ENCODE data around the gene CMTM3. TPM values are rescaled to one million over a fixed set of nuclear protein-coding genes. Genes with fewer than 3 reads are reported as not detected.

CMTM3 gene
- total RNA-seq, 1 experiment from 2014 or later: 4.3 TPM

GRCh38 chr16:66634527-66635196 is 30.2 kb downstream of the CMTM3 start:
- H3K4me3 Mint-ChIP-seq (ENCODE audit: unreplicated experiment): no peak overlapping the region
- TF ChIP-seq, protein P1, sequence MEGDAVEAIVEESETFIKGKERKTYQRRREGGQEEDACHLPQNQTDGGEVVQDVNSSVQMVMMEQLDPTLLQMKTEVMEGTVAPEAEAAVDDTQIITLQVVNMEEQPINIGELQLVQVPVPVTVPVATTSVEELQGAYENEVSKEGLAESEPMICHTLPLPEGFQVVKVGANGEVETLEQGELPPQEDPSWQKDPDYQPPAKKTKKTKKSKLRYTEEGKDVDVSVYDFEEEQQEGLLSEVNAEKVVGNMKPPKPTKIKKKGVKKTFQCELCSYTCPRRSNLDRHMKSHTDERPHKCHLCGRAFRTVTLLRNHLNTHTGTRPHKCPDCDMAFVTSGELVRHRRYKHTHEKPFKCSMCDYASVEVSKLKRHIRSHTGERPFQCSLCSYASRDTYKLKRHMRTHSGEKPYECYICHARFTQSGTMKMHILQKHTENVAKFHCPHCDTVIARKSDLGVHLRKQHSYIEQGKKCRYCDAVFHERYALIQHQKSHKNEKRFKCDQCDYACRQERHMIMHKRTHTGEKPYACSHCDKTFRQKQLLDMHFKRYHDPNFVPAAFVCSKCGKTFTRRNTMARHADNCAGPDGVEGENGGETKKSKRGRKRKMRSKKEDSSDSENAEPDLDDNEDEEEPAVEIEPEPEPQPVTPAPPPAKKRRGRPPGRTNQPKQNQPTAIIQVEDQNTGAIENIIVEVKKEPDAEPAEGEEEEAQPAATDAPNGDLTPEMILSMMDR (IDR thresholded peaks at IDR 0.05; ENCODE audit: unreplicated experiment): no peak
- no peaks in the 10 kb centered on the region for H3K27me3 Mint-ChIP-seq (ENCODE audit: insufficient read depth, unreplicated experiment)
- peak overlapping the region; percentile 27 for H3K27ac Mint-ChIP-seq (ENCODE audit: low read depth, unreplicated experiment)
- ChIA-PET POLR2A (interaction anchor here (0.6 to 1.3 kb wide), 2 partner anchors 10 to 15 kb away, joined by 3 read pairs; no protein-coding TSS in a partner anchor), CTCF (interaction anchor here (0.6 to 3.3 kb wide), 8 partner anchors 16 to 1411 kb away, joined by 3 to 15 read pairs (median 4); partner anchors contain the start of gene NAE1)
- peaks cover 27% of the 10 kb centered on the region for H3K36me3 Mint-ChIP-seq (ENCODE audit: insufficient read depth, unreplicated experiment)
- no TSS peak for BruUV-seq (replicated peaks)
- peaks cover 18% of the 10 kb centered on the region for H3K4me1 Mint-ChIP-seq (ENCODE audit: insufficient read depth, unreplicated experiment)
- intact Hi-C loops (cut with micrococcal nuclease): no loop called here
- no peak for DNase-seq (ENCODE audit: unreplicated experiment)
- H3K9me3 Mint-ChIP-seq (ENCODE audit: unreplicated experiment): no peaks in the 10 kb centered on the region

GRCh38 chr16:66635406-66635805 is 30.9 kb downstream of the CMTM3 start:
- Mint-ChIP-seq H3K9me3 (ENCODE audit: unreplicated experiment) (no peaks in the 10 kb centered on the region), H3K27me3 (ENCODE audit: insufficient read depth, unreplicated experiment) (no peaks in the 10 kb centered on the region), H3K36me3 (ENCODE audit: insufficient read depth, unreplicated experiment) (peaks cover 27% of the 10 kb centered on the region), H3K27ac (ENCODE audit: low read depth, unreplicated experiment) (no peak overlapping the region), H3K4me3 (ENCODE audit: unreplicated experiment) (no peak overlapping the region), H3K4me1 (ENCODE audit: insufficient read depth, unreplicated experiment) (peaks cover 18% of the 10 kb centered on the region)
- ChIA-PET CTCF (interaction anchor here (0.7 to 3.3 kb wide), 5 partner anchors 16 to 195 kb away, joined by 3 to 15 read pairs (median 5); partner anchors contain the start of gene NAE1), POLR2A (interaction anchor here (0.6 to 1.3 kb wide), 2 partner anchors 11 to 16 kb away, joined by 3 read pairs; no protein-coding TSS in a partner anchor)
- BruUV-seq (replicated peaks): no TSS peak
- intact Hi-C loops (cut with micrococcal nuclease): no loop called here
- TF ChIP-seq, protein P1 (IDR thresholded peaks at IDR 0.05; ENCODE audit: unreplicated experiment): no peak
- DNase-seq (ENCODE audit: unreplicated experiment): no peak

DNA sequence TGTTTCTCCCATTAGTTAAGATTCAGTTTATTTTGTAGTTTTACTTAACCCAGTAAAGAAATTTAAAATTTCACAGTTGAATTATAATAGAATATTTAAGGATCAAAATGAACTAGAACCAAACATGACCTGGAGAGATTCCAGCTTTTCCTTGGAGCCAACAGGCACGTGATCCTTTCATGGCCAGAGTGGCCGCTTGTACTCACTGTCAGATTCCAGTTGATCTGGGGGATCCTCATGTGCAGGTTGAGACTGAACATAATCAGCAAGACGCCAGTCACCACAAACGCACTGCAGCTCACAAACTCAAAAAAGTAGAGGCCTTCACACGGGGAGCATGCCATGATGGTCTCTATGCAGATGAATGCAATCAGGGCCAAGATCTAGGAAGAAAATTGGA is 31.7 kb downstream of the CMTM3 start:
- TF ChIP-seq, protein P1 (IDR thresholded peaks at IDR 0.05; ENCODE audit: unreplicated experiment): no peak
- CTCF ChIA-PET: interaction anchor here (0.6 to 3.3 kb wide), 5 partner anchors 15 to 194 kb away, joined by 3 to 15 read pairs (median 5); partner anchors contain the start of gene NAE1
- POLR2A ChIA-PET: interaction anchor here (1.3 kb wide), 1 partner anchor 16 kb away, joined by 3 read pairs; no protein-coding TSS in a partner anchor
- intact Hi-C loops (cut with micrococcal nuclease): no loop called here
- H3K27ac Mint-ChIP-seq (ENCODE audit: low read depth, unreplicated experiment): peak overlapping the region; percentile 50
- no TSS peak for BruUV-seq (replicated peaks)
- H3K4me1 Mint-ChIP-seq (ENCODE audit: insufficient read depth, unreplicated experiment): peaks cover 18% of the 10 kb centered on the region
- H3K27me3 Mint-ChIP-seq (ENCODE audit: insufficient read depth, unreplicated experiment): no peaks in the 10 kb centered on the region
- H3K9me3 Mint-ChIP-seq (ENCODE audit: unreplicated experiment): no peaks in the 10 kb centered on the region
- H3K4me3 Mint-ChIP-seq (ENCODE audit: unreplicated experiment): no peak overlapping the region
- DNase-seq (ENCODE audit: unreplicated experiment): no peak
- H3K36me3 Mint-ChIP-seq (ENCODE audit: insufficient read depth, unreplicated experiment): peaks cover 27% of the 10 kb centered on the region

DNA sequence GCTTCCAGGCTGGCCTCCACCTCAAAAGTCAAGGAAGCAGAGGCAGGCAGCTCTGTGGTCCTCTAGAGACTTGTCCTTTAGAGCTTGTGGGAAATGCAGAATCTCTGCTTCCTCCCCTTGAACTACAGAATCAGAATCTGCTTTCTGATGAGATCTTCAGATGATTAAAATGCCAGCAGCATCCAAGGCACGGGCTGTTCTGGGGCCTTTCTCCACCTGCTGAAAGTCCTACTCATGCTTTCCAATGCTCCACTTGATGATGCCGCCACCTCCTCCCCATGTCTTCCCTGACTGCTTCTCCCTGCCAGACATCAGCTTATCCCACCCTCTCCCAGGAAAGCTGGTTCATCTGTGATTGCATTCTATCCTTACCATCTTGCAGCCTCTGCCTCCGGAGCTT is 33.3 kb downstream of the CMTM3 start:
- H3K36me3 Mint-ChIP-seq (ENCODE audit: insufficient read depth, unreplicated experiment): peaks cover 21% of the 10 kb centered on the region
- H3K4me3 Mint-ChIP-seq (ENCODE audit: unreplicated experiment): no peak overlapping the region
- intact Hi-C loops (cut with micrococcal nuclease): no loop called here
- no peaks in the 10 kb centered on the region for H3K9me3 Mint-ChIP-seq (ENCODE audit: unreplicated experiment)
- BruUV-seq (replicated peaks): no TSS peak
- POLR2A ChIA-PET: interaction anchor here (0.7 to 4.0 kb wide), 3 partner anchors 13 to 20 kb away, joined by 3 to 18 read pairs (median 5); no protein-coding TSS in a partner anchor
- TF ChIP-seq, protein P1 (IDR thresholded peaks at IDR 0.05; ENCODE audit: unreplicated experiment): no peak
- no peaks in the 10 kb centered on the region for H3K27me3 Mint-ChIP-seq (ENCODE audit: insufficient read depth, unreplicated experiment)
- no peak for DNase-seq (ENCODE audit: unreplicated experiment)
- H3K27ac Mint-ChIP-seq (ENCODE audit: low read depth, unreplicated experiment): peak overlapping the region; percentile 98
- CTCF ChIA-PET: interaction anchor here (0.5 to 5.2 kb wide), 5 partner anchors 14 to 231 kb away, joined by 3 to 59 read pairs (median 3); no protein-coding TSS in a partner anchor
- peaks cover 18% of the 10 kb centered on the region for H3K4me1 Mint-ChIP-seq (ENCODE audit: insufficient read depth, unreplicated experiment)
